GM21423 (cell line): Measurements from ENCODE around the gene MEGF6.
"Not testable (repeated sequence)": the region's sequence is repeated elsewhere in the genome, so short reads cannot be mapped to it uniquely, and the experiment has no call there.

ENCODE experiments used
- ATAC-seq: cut with Tn5 transposase; IDR thresholded peaks from one replicate; pipeline ENCODE4 v1.9.1; 2021; ENCODE audit warnings: mild to moderate bottlenecking, moderate library complexity; ENCODE audit not compliant: unreplicated experiment

Gene MEGF6

GRCh38 chr1:3596663-3597598 is 14.4 kb downstream of the MEGF6 start:
- ATAC-seq = no peak

- no peak for ATAC-seq
These were observed 15.4 kb downstream of the MEGF6 start for GRCh38 chr1:3595949-3596348.

- no peak for ATAC-seq
These were observed 16.5 kb downstream of the MEGF6 start for GRCh38 chr1:3594706-3595377.

- no peak for ATAC-seq
These were observed 17.6 kb downstream of the MEGF6 start for GRCh38 chr1:3593745-3594144.

- no peak for ATAC-seq
These were observed 18.0 kb downstream of the MEGF6 start for GRCh38 chr1:3593334-3593733.

- no peak for ATAC-seq
These were observed 20.1 kb downstream of the MEGF6 start for GRCh38 chr1:3590951-3591865.

GRCh38 chr1:3590139-3590763 is 21.1 kb downstream of the MEGF6 start:
- no peak for ATAC-seq

GRCh38 chr1:3588395-3588794 is 22.9 kb downstream of the MEGF6 start:
- no peak for ATAC-seq

- no peak for ATAC-seq
These were observed 24.1 kb downstream of the MEGF6 start for GRCh38 chr1:3586986-3587759.

- ATAC-seq = no peak
These were observed 25.3 kb downstream of the MEGF6 start for GRCh38 chr1:3585940-3586568.

GRCh38 chr1:3585353-3585868 is 25.9 kb downstream of the MEGF6 start:
- not testable (repeated sequence) for ATAC-seq

GRCh38 chr1:3584915-3585314 is 26.4 kb downstream of the MEGF6 start:
- no peak for ATAC-seq

- not testable (repeated sequence) for ATAC-seq
These were observed 27.6 kb downstream of the MEGF6 start for GRCh38 chr1:3583751-3584150.

GRCh38 chr1:3581296-3582036 is 29.8 kb downstream of the MEGF6 start:
- no peak for ATAC-seq

- ATAC-seq = no peak
These were observed 31.1 kb downstream of the MEGF6 start for GRCh38 chr1:3580231-3580630.

- no peak for ATAC-seq
These were observed 31.7 kb downstream of the MEGF6 start for GRCh38 chr1:3579626-3580025.

GRCh38 chr1:3578906-3579305 is 32.4 kb downstream of the MEGF6 start:
- no peak for ATAC-seq

GRCh38 chr1:3578433-3578805 is 32.9 kb downstream of the MEGF6 start:
- ATAC-seq = no peak
